ENCODE data around the gene APCDD1.

GRCh38 chr18:10460414-10461018 is 6.1 kb downstream of the APCDD1 start:
- TF ChIP-seq CTCF (IDR thresholded peaks at IDR 0.05; ENCODE audit: low read depth, low read length, poor library complexity, severe bottlenecking) = no peak
- TF ChIP-seq EZH2phosphoT487 (IDR thresholded peaks at IDR 0.05; ENCODE audit: borderline replicate concordance, low read length) = no peak
